MM.1S (cell line): Measurements from ENCODE around the gene DOCK4.

Experiments
- EZH2 ChIP-seq: fragments of 300-600 bp; sonication (generic); optimal IDR thresholded peaks from 2 replicates; pipeline ENCODE3; 2017; ENCODE audit warnings: low read depth, mild to moderate bottlenecking, antibody characterized with exemption, low read length, mixed read lengths
- TF ChIP-seq, protein P1 (sequence below): fragments of 300-600 bp; sonication (generic); IDR thresholded peaks from 2 replicates; pipeline ENCODE4 v1.5.1; 2016; ENCODE audit warnings: antibody characterized with exemption, low read length, mixed read lengths

- TF ChIP-seq, protein P1, sequence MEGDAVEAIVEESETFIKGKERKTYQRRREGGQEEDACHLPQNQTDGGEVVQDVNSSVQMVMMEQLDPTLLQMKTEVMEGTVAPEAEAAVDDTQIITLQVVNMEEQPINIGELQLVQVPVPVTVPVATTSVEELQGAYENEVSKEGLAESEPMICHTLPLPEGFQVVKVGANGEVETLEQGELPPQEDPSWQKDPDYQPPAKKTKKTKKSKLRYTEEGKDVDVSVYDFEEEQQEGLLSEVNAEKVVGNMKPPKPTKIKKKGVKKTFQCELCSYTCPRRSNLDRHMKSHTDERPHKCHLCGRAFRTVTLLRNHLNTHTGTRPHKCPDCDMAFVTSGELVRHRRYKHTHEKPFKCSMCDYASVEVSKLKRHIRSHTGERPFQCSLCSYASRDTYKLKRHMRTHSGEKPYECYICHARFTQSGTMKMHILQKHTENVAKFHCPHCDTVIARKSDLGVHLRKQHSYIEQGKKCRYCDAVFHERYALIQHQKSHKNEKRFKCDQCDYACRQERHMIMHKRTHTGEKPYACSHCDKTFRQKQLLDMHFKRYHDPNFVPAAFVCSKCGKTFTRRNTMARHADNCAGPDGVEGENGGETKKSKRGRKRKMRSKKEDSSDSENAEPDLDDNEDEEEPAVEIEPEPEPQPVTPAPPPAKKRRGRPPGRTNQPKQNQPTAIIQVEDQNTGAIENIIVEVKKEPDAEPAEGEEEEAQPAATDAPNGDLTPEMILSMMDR: no peak
- TF ChIP-seq EZH2: no peak
Observed at GRCh38 chr7:112120696-112121217, 85.4 kb downstream of the DOCK4 start.
